Peyer's patch (tissue), 4 donors: ENCODE measurements around the gene MTERF2.

ENCODE experiments used
- CTCF ChIP-seq, 6 experiments: fragments of 450-650 bp in 4 of 6; fragments of 200-600 bp in 2 of 6; sonication (generic) in 1 of 6; IDR thresholded peaks; one replicate each; pipeline ENCODE4 v1.5.1; 2017 to 2019; ENCODE audit warnings: antibody characterized with exemption in 6 of 6, mild to moderate bottlenecking in 3 of 6, moderate library complexity in 1 of 6
- POLR2A ChIP-seq, 2 donors: fragments of 450-650 bp; IDR thresholded peaks; one replicate each; pipeline ENCODE4 v1.5.1; 2017; ENCODE audit warnings: antibody characterized with exemption in 2 of 2, mild to moderate bottlenecking in 2 of 2, moderate library complexity in 2 of 2

DNA sequence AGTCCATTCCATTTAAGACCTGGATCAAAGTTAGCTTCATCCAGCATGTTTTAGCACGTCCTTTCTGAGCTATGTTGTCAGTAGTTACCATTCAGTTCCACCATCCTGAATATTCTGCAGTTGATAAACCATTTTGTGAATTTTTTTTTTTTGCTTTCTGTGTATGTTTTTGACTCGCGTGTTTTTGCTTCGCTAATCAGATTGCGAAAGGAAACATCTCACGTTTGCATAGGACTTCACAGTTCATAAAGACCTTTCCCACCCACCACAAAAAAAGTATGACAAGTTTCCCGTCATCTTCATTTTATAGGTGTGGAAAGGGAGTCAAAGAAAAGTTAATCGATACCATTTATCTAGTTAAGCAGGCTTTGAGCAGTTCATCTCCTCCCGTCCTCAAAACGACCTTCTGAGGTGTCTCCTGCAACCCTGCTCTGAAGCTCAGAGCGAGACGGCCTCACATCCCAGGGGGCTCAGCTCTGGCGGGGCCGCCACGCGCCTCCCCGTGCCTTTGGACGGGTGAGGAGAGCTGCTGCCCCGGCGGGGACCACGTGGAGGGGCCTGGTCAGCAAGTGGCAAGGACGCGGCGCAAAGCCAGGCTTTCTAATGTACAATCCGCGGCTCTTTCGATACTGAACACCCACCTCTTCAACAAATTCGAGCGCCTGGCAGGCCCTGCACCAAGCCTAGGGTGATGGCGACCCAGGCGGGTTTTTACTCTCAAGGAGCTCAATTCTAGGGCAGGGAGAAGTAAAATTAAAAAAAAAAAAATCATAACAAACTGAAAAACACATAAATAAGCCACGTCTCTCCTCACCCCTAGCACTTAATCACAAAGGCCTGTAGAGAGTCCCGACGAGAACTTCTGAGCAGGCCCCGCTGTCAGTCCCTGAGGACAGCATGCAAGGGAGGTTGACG, 32.2 kb downstream of the MTERF2 start:
- no peak for TF ChIP-seq POLR2A (IDR thresholded peaks at IDR 0.05)
- no peak for TF ChIP-seq CTCF (IDR thresholded peaks at IDR 0.05)
